Stimulated activated CD8-positive, alpha-beta memory T cell treated with anti-CD3 and anti-CD28 coated beads, Interleukin-4, amount 100 ng/mL, for 48 hours (primary cell): Measurements from ENCODE around the gene PSMA5.
A peak's percentile ranks its signal among the peaks of the same experiment; 100 is the strongest.
"Not testable (repeated sequence)": the region's sequence is repeated elsewhere in the genome, so short reads cannot be mapped to it uniquely, and the experiment has no call there.

ENCODE experiments used
- DNase-seq: peaks from one replicate; pipeline ENCODE4 v3.0.0-alpha.2; 2020

PSMA5 gene

DNA sequence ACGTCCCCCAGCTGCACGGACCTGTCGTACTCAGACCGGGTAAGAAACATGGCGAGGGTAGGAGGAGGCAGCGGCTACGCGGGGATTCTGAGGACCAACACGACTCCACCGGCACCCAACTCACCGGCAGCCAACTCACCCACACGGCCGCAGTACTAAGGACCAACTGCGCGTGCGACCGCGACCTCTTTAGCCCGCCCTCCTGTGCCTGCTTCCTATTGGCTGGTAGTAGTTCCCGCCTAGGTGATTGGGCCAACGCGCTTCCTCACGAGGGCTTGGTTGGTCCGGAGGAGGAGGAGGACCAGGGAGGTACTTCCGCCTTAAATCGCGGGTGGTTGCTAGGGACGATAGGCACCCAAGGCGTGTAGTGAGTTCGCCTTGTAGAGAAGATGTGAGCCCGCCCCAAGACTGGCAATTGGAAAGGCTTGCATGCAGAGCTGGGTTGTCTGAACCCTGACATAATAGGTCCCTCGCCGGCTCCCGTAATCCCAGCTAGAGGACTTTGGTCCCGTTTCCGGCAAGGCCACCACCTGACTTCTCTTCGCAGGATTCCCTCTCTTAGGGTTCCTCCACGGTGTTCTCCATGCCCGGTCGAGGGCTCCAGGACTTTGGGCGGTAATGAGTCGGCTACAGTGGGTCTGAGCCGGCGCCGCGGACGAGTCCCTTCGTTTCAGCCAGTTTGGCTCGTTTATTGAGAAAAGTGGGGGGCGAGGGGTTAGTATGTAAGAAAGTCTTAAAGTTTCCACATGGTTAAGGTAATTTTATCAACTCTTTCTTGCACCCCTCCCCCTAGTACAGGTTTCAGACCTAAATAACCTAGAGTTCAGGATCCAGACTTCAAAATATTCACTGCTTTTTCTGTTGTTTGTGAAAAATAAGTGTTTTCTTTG lies at the start of gene PSMA5:
PSMA5 (minus strand) TSS at position 168 of the 890 bp plus-strand sequence; CDS start at position 50, 118 bp downstream.
- peak; percentile 95 for DNase-seq

DNA sequence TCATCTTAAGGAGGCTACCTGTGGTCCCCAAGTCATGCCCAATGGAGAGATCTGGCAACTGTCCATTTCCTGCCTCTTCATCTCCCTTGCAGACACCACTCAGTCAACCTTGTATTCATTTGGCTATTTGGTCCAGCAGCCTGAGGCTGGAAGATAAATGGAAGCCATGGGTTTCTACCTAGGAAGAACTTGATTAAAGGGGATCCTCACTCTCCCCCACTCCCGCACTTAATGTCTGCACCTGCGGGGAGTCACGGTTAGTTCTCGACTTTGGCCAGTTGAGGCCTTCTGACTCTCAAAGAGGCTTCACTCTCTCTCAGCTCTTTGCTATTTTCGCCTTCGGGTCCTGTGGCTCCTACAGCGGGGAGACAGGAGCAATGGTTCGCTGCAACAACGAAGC lies 49.0 kb upstream of the PSMA5 start:
- DNase-seq, result no peak

DNA sequence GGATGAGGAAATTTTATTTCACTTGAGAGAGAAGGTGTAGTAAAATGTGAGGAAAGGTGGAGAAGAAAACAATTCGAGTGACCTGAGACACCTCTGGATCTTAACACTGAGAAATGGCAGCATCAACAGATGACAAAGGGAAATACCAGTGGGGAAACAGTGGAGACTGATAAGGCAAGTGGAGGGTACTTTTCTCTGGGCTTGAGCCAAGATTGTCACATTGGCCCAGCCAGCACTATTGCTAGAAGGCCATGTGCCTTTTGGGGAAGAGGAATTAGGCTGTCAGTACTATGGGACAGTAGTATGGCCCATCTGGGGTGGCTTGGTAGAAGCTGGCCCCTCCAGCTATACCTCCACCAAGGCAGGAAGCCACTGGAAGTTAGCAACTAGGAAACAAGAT lies 48.4 kb upstream of the PSMA5 start:
- DNase-seq, result no peak

DNA sequence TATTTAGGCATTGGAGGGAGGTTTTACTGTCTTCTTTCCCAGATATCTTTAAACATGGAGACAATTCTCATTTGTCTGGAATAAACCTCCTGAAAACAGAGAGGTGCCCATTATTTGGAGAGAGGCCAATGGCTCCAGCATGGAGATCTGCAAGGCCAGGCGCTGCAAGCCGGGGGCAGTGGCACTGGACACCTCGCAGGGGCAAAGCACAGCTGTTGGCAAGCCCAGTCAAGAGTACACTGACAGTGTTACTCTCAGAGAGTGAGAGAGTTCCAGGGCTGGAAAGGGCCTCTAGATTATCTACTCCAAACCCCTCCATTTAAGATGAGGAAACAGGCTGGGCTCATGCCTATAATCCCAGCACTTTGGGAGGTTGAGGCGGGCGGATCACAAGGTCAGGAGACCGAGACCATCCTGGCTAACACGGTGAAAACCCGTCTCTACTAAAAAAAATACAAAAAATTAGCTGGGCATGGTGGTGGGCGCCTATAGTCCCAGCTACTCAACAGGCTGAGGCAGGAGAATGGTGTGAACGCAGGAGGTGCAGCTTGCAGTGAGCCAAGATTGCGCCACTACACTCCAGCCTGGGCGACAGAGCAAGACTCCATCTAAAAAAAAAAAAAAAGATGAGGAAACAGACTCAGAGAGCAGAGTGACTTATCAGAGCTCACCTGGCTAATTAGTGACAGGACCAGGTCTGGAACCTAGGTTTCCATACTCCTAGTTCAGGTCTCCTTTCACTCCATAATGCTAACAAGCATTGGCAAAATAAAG lies 47.2 kb upstream of the PSMA5 start:
- DNase-seq, result not testable (repeated sequence)

DNA sequence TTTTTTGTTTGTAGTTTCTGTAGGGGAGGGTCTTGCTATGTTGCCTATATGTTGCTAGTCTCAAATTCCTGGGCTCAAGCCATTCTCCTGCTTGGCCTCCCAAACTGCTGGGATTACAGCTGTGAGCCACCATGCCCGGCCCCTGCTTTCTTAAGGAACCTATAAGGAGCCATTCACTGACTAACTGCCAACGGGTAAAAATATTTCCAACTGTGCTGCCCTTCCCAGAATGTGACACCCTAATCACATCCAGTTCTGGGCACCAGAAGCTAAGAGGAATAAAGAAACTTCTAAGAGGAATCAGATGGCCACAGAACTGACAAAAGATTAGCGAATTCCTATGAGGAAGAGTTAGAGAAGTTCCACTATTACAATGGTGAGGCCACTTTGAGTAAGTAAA lies 46.5 kb upstream of the PSMA5 start:
- no peak for DNase-seq

DNA sequence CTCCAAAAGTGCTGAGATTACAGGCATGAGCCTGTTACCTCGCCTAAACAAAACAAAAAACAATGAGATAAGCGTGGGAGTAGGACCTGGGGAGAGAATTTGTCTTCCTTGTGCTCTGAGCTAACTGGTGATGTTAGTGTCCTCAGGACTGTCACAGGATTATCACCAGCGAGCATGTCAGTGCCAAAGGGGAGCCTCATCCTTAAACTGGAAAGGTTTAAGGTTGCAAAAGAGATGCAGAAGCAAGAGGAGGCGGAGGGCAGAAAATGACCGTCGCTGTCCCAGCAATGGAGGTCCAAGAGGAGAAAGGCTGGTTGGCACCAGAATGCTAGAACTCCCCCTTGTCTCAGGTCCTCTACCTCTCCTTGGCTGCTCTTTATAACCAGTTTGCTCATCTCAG lies 44.0 kb upstream of the PSMA5 start:
- no peak for DNase-seq

DNA sequence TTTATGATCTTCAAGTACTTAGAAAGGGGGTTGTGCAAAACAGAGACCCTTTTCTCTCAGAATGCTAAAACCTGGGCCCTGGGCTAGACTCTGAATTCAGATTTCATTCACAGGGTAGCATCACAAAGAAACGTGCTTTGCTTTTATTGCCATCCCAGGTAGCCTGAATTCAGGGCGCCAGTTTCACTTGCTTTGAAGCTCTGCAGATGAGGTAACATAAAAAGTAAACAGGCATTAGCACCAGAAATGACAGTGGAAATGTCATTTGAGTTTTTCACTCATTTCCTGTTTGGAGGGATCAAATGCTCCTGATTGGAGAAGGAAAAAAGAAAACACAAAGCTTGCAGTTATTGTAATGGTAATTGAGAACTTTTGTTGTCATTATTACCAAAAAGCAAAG lies 42.7 kb upstream of the PSMA5 start:
- no peak for DNase-seq

DNA sequence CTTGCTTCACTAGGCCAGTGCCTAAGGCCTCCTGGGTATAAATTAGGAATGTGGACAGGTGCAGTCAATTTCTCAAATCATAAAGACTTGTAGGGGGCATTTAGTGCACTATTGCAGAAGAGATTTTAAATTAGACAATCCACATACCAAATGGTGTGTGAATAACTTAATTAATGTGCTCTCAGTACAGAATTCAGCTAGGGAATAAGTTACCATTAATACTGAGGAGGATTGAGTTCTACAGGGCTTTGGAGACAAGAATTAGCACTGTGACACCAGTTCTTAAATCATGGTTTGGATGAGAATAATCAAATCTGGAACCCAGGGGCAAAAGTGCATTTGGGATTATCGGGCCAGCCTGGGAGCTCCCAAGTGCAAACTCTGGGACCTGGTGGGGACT lies 41.8 kb upstream of the PSMA5 start:
- no peak for DNase-seq

DNA sequence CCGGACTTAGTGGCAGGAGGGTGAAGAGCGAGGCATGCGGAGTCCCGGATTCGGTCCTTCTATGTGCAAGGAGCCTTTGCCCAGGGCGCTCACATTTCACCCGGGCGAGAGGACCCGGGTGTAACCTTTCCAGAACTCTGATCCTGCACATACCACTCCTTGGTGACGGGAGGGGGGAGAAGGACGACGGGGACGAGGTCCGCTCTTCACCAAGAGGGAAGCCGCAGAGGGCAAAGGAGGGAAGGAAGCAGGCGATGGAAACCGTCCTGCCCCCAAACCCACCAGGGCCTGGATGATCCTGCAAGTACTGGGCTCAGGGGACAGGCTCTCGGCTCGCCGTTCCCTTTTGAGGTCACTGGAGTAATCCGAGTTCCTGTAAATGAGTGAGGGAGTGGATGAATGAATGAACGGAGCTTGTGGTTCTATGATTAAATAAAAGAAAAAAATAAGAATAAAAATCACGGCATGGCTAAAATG lies 41.1 kb upstream of the PSMA5 start:
- no peak for DNase-seq

DNA sequence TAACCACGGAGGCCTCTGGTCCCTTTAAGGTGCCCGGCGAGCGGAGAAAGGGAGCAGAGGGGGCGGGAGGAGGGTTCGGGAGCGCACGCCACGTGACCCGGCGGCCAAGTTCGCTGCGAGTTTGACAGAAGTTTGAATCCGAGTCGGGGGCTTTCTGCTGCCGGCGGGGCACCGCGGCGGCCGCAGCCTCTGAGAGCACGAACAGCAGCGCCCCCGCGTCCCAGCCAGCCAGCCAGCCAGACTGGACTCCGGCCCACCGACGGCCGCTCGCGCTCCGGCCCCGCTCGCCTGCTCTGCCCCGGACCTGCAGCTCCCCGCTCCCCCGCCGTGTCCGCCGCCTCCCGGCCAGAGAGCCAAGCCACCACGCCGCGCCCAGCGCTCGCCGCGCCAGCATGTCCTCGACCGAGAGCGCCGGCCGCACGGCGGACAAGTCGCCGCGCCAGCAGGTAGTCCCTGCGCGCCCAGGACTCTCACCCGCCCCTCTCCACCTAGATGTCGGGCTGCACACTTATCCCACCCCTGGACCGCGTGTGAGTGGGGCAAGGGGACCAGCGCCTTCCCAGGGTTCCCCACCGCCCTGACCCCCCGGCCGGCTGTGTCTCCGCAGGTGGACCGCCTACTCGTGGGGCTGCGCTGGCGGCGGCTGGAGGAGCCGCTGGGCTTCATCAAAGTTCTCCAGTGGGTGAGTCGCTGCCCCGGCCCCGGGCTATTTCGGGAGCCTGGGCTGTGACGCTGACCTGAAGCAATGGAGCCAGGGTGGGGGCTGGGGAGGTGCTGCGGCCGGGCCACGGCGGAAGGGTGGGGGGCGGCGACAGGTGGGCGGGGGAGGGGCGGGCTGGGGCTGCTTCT lies 40.4 kb upstream of the PSMA5 start, which contains the start of gene SYPL2:
SYPL2 (plus strand) TSS at position 95 of the 849 bp plus-strand sequence; CDS start at position 393, 298 bp downstream.
- DNase-seq, result peak; percentile 47

DNA sequence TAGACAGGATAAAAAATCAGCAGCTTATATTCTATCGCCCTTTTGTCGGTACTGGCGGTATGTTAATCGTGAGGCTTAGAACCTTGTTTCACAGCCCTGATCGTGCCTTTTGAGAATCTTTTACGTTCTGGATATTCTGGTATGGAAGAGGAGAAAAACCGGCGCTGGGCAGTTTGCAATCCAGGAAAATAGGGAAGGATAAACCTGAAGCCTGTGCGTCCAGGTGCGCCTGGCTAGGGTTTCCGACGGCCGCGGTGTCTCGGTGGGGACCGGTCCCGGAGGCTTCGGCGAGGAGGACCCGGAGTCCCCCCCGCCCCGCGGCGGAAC lies 39.8 kb upstream of the PSMA5 start:
- DNase-seq, result no peak

DNA sequence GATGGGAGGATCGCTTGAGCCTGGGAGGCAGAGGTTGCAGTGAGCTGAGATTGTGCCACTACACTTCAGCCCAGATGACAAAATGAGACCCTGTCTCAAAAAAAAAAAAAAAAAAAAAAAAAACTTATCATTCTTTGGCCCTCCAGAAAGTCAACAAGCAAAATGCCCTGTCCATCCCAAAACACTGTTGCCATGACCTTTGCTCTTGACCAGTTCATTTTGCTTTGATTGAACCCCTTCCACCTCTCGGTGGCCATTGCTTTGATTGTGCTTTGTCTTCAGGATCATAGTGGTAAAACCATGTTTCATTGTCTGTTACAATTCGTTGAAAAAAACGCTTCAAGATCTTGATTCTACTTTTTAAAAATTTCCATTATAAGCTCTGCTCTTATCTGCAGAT lies 31.6 kb upstream of the PSMA5 start:
- no peak for DNase-seq

DNA sequence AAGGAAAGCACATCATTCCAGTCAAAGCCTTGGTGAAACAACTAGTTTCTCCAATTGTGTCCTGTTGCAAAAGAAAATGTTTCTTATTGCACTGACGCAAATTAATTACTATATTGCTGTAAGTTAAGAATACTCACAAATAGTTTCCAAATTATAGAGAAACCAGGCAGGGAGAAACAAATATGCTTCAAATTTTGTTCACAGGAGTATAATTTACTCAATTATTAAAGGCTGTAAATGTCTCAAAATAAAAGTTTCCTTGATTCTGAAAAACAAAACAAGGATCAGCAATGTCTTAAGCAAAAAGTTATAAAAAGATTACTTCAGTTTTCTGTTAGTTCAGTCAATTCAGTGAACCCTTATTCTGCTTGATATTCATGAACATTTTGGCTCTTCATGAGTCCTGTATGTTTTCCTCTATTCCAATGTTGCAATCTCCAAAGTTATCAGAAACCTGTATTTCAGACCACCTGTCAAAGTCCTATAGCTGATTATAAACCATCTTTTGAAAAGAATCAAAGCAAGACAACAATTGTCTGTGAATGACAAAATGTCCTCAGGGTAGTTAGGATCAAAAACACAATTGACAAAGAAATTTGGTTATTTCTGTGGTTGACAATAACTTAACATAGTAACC lies 28.4 kb upstream of the PSMA5 start:
- no peak for DNase-seq

DNA sequence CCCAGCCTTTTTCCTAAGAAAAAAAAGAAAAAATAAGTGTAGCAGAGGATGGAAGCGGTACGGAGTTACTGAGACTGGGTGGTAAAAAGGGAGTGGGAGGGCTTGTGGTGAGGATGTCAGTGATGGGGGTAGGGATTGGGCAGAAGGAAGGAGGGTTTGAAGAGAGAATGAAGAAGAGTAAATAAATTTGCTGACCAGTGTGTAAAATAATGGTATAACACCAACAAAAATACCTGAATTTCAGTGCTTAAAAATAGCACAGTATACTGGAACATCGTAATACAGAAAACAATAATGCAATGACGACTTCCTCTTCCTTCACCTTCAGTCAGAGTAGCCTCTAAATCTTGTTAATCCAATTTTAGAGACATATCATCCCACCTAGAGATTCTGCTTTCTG lies 21.3 kb upstream of the PSMA5 start:
- DNase-seq, result no peak

DNA sequence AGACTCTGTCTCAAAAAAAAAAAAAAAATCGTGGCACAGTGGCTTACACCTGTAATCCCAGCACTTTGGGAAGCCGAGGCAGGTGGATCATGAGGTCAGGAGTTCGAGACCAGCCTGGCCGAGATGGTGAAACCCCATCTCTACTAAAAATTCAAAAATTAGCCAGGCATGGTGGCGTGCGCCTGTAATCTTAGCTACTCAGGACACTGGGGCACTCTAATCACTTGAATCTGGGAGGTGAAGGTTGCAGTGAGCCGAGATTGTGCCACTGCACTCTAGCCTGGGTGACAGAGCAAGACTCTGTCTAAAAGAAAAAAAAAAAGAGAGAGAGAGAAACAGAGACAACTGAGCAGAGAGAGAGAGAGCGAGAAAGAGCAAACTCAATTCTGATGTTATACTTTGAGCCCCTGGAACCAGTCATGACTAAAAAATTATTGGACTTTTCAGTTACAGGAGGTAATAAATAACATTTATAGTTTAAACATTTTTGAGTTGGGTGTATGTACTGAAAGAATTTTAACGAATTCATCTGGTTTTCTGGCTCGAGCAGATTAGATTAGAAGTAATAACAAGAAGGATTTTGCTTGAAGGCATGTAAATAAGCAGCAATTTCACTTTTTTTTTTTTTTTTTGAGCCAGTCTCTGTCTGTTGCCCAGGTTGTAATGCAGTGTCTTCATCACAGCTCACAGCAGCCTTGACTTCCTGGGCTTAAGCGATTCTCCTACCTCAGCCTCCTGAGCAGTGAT lies 19.9 kb upstream of the PSMA5 start:
- DNase-seq, result not testable (repeated sequence)

DNA sequence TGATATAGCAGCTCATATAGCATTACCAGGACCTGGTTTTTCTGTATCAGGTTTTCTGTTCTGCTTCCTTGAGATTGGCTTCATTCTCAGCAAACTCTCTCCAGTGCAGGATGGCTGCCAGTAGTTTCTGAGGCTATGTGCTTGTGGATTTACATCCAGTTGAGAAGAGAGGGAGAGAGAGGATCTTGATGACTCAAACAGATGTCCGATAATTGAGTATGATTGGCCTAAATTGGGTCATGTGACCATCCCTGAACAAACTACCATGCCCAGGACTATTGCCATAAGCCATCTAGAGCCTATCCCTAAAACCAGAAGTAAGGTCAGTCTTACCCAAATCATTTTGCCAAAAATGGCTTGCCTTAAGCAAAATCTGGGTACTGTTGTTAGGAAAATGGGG lies 18.1 kb upstream of the PSMA5 start:
- DNase-seq, result no peak

DNA sequence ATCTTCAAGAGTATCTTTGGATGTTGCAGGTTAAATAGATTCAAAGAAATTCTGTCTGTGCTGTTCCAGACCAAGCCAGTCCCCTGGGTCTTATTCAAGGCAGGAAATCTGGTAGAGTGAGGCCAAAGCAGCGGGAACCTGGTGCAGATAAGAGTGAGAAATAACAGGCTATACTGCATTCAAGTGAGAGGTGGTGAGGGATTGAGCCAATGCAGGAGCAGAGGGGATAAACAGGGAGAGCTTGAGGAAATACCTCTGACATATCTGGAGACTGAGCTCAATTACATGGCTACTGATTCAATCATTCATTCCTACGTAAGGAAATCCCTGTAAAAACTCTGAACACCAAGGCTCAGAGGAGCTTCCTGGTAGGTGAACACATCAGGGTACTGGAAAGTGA lies 17.2 kb upstream of the PSMA5 start:
- no peak for DNase-seq

DNA sequence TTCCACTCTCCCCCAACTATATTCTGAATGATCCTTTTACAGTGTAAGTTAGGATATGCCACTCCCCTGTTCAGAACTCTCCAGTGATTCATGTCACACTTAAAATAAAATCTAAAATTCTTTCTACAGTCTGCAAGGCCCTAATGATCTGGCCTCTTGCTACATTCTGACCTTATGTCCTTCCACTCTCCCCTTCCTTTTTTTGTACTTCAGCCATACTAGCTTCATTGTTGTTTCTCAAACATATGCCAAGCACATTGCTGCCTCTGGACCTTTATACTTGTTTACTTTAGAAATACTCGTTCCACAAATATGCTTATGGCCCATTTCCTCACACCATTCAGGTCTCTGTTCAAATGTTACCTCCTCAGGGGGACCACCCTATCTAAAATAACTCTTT lies 14.8 kb upstream of the PSMA5 start:
- no peak for DNase-seq

DNA sequence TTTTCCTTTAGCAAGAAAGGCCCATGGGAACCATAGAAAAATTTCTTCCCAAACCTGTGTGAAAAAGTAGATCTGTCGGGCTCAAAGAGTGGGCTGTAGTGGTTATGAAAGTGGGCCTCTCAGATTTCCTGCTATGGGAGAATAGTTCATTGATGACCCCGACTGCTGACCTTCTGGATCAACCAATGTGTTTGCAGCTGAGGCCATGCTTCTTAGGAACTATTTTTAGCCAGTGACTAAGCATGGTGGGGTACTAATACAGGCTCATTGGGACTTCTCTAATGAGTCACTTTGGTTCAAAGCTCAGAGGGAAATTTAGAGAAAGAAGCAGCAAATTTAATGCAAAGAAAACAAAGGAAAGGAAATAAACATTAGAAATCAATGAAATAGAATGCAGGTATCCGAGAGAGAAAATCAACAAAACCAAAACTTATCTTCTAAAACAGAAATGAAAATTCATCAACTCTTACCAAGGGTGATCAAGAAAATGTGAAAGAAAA lies 12.6 kb upstream of the PSMA5 start:
- DNase-seq, result no peak

DNA sequence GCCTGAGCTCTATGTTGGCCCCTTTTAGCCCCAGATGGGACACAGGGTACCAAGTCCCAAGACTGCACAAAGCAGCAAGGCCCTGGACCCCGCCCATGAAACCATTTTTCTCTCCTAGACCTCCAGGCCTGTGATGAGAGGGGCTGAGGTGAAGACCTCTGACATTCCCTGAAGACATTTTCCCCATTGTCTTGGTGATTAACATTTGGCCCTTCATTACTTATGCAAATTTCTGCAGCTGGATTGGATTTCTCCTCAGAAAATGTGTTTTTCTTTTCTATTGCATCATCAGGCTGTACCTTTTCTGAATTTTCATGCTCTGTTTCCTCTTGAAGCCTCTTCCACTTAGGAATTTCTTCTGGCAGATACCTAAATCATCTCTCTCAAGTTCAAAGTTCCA lies 8.2 kb upstream of the PSMA5 start:
- DNase-seq, result no peak

DNA sequence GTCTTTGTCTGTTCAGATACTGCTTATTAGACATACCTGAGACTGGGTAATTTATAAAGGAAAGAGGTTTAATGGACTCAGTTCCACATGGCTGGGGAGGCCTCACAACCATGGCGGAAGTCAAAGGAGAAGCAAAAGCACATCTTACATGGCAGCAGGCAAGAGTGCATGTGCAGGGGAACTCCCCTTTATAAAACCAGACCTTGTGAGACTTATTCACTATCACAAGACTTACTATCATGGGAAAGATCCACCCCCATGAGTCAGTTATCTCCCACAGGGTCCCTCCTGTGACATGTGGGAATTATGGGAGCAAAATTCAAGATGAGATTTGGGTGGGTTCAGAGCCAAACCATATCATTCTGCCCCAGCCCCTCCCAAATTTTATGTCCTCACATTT lies 7.1 kb upstream of the PSMA5 start:
- DNase-seq, result no peak

DNA sequence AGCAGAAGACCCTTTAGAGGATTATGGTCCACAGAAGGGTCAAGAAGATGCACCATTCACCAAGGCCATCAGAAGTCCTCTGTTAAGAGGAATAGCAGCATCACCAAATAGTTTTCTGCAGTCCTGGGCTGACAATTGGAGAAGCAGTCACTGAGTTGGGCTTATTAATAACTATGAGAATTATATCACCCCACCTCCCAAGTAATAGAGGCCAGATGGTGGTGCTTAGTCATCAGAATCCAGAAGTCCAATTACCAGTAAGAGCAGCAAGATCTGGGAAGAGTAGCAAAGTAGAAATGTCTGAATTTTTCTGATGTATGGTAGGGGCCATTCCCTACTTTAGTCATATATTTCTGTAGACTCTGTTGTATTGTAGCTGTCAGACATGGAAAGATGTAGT lies 6.1 kb upstream of the PSMA5 start:
- no peak for DNase-seq
